ENCODE results near the gene GPHN.

GPHN gene

DNA sequence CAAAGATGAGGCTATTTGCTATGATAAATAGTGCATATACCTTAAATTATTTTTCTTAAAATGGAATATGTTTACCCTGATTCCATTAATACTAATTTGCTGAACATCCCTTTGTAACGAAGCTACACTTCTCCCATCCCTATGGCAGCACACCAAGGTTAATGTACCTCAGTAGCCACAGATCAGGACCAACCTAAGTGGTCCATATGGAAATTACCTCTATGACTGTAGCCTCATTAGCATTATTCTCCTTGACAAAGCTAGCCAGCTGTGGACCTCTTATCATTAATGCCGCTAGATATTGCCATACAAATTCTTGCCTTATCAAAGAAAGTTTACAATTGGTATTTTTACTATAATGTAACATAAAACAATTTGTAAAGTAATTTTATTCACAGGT is 604.4 kb downstream of the GPHN start:
- no peak for TF ChIP-seq RAD21 (IDR thresholded peaks at IDR 0.05; ENCODE audit: low read depth)
- TF ChIP-seq TAF1 (IDR thresholded peaks at IDR 0.05; ENCODE audit: low read depth) = no peak
- TF ChIP-seq, protein P1, sequence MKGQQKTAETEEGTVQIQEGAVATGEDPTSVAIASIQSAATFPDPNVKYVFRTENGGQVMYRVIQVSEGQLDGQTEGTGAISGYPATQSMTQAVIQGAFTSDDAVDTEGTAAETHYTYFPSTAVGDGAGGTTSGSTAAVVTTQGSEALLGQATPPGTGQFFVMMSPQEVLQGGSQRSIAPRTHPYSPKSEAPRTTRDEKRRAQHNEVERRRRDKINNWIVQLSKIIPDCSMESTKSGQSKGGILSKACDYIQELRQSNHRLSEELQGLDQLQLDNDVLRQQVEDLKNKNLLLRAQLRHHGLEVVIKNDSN (IDR thresholded peaks at IDR 0.05) = no peak
- no peak for TF ChIP-seq FOXM1 (IDR thresholded peaks at IDR 0.05; ENCODE audit: borderline replicate concordance, low read depth)
- no peak for TF ChIP-seq TEAD4 (IDR thresholded peaks at IDR 0.05)
- no peak for TF ChIP-seq EGR1 (IDR thresholded peaks at IDR 0.05)
- no peak for TF ChIP-seq ZBTB7A (IDR thresholded peaks at IDR 0.05; ENCODE audit: low read depth)
- TF ChIP-seq, protein P2, sequence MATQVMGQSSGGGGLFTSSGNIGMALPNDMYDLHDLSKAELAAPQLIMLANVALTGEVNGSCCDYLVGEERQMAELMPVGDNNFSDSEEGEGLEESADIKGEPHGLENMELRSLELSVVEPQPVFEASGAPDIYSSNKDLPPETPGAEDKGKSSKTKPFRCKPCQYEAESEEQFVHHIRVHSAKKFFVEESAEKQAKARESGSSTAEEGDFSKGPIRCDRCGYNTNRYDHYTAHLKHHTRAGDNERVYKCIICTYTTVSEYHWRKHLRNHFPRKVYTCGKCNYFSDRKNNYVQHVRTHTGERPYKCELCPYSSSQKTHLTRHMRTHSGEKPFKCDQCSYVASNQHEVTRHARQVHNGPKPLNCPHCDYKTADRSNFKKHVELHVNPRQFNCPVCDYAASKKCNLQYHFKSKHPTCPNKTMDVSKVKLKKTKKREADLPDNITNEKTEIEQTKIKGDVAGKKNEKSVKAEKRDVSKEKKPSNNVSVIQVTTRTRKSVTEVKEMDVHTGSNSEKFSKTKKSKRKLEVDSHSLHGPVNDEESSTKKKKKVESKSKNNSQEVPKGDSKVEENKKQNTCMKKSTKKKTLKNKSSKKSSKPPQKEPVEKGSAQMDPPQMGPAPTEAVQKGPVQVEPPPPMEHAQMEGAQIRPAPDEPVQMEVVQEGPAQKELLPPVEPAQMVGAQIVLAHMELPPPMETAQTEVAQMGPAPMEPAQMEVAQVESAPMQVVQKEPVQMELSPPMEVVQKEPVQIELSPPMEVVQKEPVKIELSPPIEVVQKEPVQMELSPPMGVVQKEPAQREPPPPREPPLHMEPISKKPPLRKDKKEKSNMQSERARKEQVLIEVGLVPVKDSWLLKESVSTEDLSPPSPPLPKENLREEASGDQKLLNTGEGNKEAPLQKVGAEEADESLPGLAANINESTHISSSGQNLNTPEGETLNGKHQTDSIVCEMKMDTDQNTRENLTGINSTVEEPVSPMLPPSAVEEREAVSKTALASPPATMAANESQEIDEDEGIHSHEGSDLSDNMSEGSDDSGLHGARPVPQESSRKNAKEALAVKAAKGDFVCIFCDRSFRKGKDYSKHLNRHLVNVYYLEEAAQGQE (IDR thresholded peaks at IDR 0.05; ENCODE audit: low read depth) = no peak
- TF ChIP-seq TCF12 (IDR thresholded peaks at IDR 0.05; ENCODE audit: low read depth) = no peak
- no peak for TF ChIP-seq YY1 (IDR thresholded peaks at IDR 0.05; ENCODE audit: low read depth)

DNA sequence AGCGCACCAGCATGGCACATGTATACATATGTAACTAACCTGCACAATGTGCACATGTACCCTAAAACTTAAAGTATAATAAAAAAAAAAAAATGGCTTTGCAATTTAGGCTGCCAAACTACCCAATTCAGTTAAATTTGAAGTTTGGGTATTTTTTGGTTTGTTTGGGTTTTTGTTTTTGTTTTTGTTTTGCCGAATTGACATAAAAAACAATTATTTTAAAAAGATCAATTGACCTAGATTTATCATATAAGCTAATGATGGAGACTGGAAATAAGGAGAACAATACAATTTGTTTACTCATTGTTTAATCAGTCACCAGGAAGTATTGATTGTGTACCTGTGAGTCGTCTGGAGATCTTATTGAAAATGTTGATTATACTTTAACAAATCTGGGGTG is 619.2 kb downstream of the GPHN start:
- TF ChIP-seq TCF12 (IDR thresholded peaks at IDR 0.05; ENCODE audit: low read depth) (no peak), EP300 (IDR thresholded peaks at IDR 0.05; ENCODE audit: borderline replicate concordance) (no peak), CREB1 (IDR thresholded peaks at IDR 0.05; ENCODE audit: low read depth) (no peak), RAD21 (IDR thresholded peaks at IDR 0.05; ENCODE audit: low read depth) (no peak), TEAD4 (IDR thresholded peaks at IDR 0.05) (no peak), YY1 (IDR thresholded peaks at IDR 0.05; ENCODE audit: low read depth) (no peak), NFIC (IDR thresholded peaks at IDR 0.05) (no peak), EGR1 (IDR thresholded peaks at IDR 0.05) (no peak), CEBPB (IDR thresholded peaks at IDR 0.05) (no peak), ZBTB7A (IDR thresholded peaks at IDR 0.05; ENCODE audit: low read depth) (no peak), FOXM1 (IDR thresholded peaks at IDR 0.05; ENCODE audit: borderline replicate concordance, low read depth) (no peak), TAF1 (IDR thresholded peaks at IDR 0.05; ENCODE audit: low read depth) (no peak)
- TF ChIP-seq, protein P3, sequence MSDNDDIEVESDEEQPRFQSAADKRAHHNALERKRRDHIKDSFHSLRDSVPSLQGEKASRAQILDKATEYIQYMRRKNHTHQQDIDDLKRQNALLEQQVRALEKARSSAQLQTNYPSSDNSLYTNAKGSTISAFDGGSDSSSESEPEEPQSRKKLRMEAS (IDR thresholded peaks at IDR 0.05) = no peak
- TF ChIP-seq, protein P2 (IDR thresholded peaks at IDR 0.05; ENCODE audit: low read depth) = no peak
- TF ChIP-seq, protein P1 (IDR thresholded peaks at IDR 0.05) = no peak

DNA sequence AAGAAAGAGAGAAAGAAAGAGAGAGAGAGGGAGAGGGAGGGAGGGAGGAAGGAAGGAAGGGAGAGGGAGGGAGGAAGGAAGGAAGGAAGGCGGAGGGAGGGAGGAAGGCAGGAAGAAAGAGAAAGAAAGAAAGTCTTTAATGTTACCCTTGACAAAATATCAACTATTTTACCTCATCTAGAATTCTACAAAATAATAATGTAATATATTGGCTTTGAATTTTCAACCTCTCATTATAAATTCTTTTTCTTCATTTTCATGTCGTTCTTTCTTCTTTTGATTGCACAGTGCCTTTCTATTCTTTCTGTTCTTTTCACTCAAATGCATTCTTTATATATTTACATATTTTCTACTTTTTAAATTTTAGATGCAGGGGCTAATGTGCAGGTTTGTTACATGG is 621.8 kb downstream of the GPHN start:
- TF ChIP-seq YY1 (IDR thresholded peaks at IDR 0.05; ENCODE audit: low read depth) (no peak), TCF12 (IDR thresholded peaks at IDR 0.05; ENCODE audit: low read depth) (no peak), FOXM1 (IDR thresholded peaks at IDR 0.05; ENCODE audit: borderline replicate concordance, low read depth) (no peak), EGR1 (IDR thresholded peaks at IDR 0.05) (no peak), TAF1 (IDR thresholded peaks at IDR 0.05; ENCODE audit: low read depth) (no peak), EP300 (IDR thresholded peaks at IDR 0.05; ENCODE audit: borderline replicate concordance) (no peak), CEBPB (IDR thresholded peaks at IDR 0.05) (no peak), ZBTB7A (IDR thresholded peaks at IDR 0.05; ENCODE audit: low read depth) (no peak)
- TF ChIP-seq, protein P1 (IDR thresholded peaks at IDR 0.05) = no peak
- TF ChIP-seq, protein P3 (IDR thresholded peaks at IDR 0.05) = no peak
- TF ChIP-seq, protein P2 (IDR thresholded peaks at IDR 0.05; ENCODE audit: low read depth) = no peak

DNA sequence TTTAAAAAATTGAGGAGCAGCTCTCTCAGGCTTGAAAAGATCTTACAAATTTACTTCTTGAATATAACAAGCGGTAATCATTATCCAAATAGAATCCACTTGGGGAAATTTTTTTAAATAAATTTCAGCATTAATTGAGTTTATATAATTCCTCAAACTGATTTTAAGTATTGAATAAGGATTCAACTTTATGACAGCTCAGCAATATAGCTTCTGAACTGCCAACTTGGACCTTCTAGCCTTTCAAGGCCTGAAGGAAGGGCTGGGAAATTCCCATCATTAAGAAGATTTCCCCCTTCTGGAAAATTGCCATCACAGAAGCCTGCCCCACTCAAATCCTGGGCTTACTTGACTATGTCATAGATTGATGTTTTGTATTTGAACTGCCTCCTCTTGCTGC is 623.7 kb downstream of the GPHN start:
- no peak for TF ChIP-seq EP300 (IDR thresholded peaks at IDR 0.05; ENCODE audit: borderline replicate concordance)
- TF ChIP-seq, protein P2 (IDR thresholded peaks at IDR 0.05; ENCODE audit: low read depth) = no peak
- TF ChIP-seq CREB1 (IDR thresholded peaks at IDR 0.05; ENCODE audit: low read depth) = no peak
- TF ChIP-seq, protein P1 (IDR thresholded peaks at IDR 0.05) = no peak
- no peak for TF ChIP-seq TEAD4 (IDR thresholded peaks at IDR 0.05)
- TF ChIP-seq CEBPB (IDR thresholded peaks at IDR 0.05) = no peak
- no peak for TF ChIP-seq FOXM1 (IDR thresholded peaks at IDR 0.05; ENCODE audit: borderline replicate concordance, low read depth)
- no peak for TF ChIP-seq NFIC (IDR thresholded peaks at IDR 0.05)
- TF ChIP-seq RAD21 (IDR thresholded peaks at IDR 0.05; ENCODE audit: low read depth) = no peak
- no peak for TF ChIP-seq TAF1 (IDR thresholded peaks at IDR 0.05; ENCODE audit: low read depth)

All from Ishikawa (cell line).